HG02642 (cell line): Measurements from ENCODE around the gene GALNT2.
A peak's percentile ranks its signal among the peaks of the same experiment; 100 is the strongest.

Experiments used
- ATAC-seq: cut with Tn5 transposase; IDR thresholded peaks from one replicate; pipeline ENCODE4 v1.9.1; 2021; ENCODE audit warnings: mild to moderate bottlenecking; ENCODE audit not compliant: unreplicated experiment, poor library complexity

The GALNT2 gene

GRCh38 chr1:230242326-230242725, 175.3 kb downstream of the GALNT2 start:
- no peak for ATAC-seq

DNA sequence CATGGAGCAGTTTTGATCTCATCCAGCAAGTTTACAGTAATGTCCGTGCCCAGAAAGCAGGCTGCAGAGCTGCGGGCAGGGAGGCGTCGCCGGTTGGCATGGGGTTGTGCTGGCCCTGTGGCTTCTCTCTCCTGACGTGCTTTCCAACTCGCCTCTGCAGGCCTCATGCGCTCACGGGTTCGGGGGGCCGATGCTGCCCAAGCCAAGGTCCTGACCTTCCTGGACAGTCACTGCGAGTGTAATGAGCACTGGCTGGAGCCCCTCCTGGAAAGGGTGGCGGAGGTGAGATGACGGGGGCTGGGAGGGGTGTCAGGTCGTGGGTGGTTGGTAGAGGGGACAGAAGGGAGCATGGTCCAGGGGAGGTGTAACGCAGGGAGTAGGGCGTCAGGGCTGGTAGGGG, 176.1 kb downstream of the GALNT2 start:
- no peak for ATAC-seq

GRCh38 chr1:230243583-230244353, 176.7 kb downstream of the GALNT2 start:
- no peak for ATAC-seq

GRCh38 chr1:230246551-230246950, 179.5 kb downstream of the GALNT2 start:
- no peak for ATAC-seq

GRCh38 chr1:230248016-230248888, 181.2 kb downstream of the GALNT2 start:
- no peak for ATAC-seq

GRCh38 chr1:230248889-230249270, 181.8 kb downstream of the GALNT2 start:
- no peak for ATAC-seq

DNA sequence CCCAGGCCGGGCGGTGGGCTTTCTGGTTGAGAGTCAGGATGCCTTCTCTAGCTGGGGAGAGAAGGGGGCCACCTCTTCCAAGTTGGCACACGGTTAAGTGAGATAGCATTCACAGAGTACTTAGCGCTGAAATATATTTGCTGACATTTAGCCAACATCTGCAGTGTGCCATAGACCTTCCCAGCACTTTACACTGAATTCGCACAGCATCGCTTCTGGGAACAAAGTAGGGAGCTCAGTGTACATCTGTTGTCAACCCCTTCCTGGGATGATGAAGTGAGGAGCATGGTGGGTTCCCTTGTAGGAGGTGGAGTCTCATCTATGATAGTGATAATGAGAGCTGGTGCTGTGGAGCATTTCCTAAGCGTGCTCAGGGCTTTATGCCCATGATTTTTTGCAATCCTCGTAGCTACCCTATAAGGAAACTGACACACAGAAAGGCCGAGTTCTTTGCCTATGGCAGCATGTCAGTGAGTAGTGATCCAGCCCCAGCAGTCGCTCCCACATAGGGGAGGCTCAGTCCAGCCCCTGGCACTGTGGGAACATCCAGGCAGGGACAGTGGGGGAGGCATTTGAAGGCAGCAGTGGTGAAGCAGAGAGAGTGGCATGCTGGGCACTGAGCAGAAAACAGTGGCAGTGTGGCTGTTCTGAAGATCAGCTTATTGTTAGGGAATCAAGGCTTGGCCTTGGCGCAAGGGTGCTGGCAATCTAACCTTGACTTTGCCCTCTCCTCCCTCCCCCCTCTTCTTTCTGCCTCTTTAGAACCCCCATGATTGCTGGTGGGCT, 182.8 kb downstream of the GALNT2 start:
- ATAC-seq: no peak

- no peak for ATAC-seq
Measured at GRCh38 chr1:230250666-230251065, 183.6 kb downstream of the GALNT2 start.

- ATAC-seq: peak; percentile 81
Measured at GRCh38 chr1:230251644-230252191, 184.7 kb downstream of the GALNT2 start.

DNA sequence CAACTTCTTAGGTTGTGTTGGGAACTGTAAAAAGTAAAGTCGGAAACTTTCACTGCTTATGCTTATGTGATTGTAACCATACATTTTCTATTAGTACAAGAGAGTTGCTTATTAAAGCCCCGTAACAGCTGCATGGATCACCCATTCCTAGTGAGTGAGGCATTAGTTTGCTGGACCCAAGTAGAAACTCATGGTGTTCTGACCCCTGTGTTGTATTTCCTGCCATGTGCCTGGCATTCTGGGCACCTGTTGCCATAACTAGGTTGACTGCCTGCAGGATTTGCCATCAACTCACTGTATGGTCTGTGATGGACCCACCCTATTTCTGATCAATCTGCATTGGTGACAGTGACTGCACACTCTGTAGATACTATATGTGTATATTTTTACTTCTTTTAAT, 186.1 kb downstream of the GALNT2 start:
- ATAC-seq: no peak

GRCh38 chr1:230254265-230254664, 187.2 kb downstream of the GALNT2 start:
- ATAC-seq: no peak

GRCh38 chr1:230255116-230255515, 188.1 kb downstream of the GALNT2 start:
- ATAC-seq: no peak

DNA sequence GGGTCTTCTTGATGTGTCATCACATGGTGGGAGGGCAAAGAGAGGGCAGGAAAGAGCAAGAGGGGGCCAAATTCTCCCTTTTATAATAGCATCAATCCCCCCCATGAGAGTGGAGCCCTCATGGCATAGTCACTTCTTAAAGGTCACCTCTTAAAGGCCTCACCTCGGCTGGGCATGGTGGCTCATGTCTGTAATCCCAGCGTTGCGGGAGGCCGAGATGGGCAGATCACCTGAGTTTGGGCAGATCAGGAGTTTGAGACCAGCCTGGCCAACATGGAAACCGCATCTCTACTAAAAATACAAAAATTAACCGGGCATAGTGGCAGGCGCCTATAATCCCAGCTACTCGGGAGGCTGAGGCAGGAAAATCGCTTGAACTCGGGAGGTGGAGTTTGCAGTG, 189.0 kb downstream of the GALNT2 start:
- ATAC-seq: no peak

DNA sequence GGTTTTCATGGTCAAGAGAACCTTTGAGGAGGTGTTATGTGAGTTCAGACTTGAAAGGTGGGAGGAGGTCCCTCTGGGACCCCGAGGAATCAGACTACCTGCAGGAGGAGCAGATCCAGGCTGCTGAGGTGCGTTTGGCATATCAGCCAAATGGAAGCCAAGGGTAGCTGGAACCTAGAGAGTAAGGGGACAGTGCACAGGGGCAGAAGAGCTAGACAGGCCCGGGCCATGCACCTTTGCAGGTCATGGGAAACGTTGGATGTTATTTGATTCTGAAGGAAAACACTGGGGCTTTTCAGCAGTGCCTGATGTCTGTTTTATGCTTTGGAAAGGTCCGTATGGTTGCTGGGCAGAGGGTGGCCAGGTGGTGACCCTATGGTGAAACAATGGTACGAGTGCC, 189.9 kb downstream of the GALNT2 start:
- no peak for ATAC-seq

- no peak for ATAC-seq
Measured at GRCh38 chr1:230259621-230260020, 192.6 kb downstream of the GALNT2 start.

DNA sequence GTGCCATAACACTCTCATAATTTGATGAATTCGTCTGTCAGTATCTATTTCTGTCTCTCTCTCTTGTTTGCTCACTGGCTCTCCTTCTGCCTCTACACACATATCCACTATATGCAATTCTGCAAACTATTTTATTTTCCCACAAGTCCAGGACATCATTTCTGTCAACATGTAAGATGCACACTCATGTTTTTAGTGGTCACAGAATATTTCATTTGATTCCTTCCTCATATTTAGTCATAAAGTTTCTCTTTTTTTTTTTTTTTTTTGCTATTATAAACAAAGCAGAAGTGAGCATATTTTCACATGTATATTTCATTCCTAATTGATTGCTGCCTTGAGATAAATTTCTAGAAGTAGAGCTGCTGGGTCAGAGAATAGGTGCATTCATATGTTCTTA, 193.8 kb downstream of the GALNT2 start:
- no peak for ATAC-seq

DNA sequence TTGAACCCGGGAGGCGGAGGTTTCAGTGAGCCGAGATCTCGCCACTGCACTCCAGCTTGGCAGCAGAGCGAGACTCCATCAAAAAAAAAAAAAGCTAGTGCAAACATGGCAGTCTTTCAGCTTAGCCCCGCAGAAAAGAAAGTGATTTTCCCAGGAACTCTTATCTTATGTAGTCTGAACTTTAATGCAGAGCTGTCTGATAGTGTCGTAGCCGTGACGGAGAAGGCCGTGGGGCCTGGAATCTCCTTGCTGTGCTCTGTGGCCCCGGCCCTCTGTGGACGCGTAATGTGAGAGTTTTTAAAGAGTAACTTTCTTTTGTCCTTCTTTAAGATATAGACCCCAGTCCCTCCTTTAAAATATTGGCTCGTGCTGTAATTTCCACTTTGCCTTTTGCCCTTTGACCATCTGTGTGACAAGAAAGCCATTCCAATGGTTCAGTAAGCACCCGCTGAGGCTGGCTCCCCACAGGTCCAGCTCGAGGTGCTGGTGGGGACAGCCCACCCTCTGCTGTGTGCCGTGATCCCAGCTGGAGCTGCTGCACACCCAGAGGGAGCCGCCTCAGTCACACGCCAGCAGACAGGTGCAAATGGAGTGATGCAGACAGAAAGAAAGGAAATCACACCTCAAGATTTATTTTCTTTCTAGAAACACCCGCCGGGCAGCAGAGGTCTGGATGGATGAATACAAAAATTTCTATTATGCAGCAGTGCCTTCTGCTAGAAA, 195.1 kb downstream of the GALNT2 start:
- no peak for ATAC-seq

GRCh38 chr1:230262867-230263567, 196.0 kb downstream of the GALNT2 start:
- ATAC-seq: no peak

DNA sequence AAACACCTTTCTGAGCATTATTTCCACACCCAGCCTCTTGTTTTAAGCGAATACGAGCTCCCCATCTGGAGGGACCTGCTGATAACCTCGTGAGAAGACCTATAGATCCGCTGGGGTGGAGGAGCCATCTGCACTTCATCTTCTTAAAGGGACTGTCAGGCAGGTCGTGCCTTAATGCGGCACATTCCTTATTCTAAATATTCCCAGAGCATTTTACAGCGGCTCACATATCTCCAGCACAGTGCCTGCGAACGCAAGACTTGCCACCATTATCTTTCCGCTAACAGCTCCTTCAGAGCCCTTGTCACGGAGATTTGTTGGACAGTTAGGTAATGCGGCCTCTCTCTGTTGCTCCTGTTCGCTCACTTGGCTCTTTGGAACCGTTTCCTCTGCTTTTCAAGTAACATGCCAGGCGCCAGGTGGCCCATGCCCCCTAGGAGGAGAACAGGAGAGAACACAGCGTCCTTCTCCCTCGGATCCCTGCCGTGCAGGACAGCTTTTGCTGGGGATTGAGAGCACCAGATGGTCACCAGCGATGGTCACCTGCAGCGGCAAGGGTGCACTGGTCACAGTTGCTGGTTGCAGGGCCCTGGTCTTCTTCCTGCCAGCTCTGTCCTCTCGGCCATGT, 196.6 kb downstream of the GALNT2 start:
- ATAC-seq: no peak
